Stimulated activated CD4-positive, alpha-beta T cell treated with anti-CD3 and anti-CD28 coated beads, Interleukin-4, amount 100 ng/mL, for 1 hour (primary cell): ENCODE data around the gene MYRIP.

Experiments used
- DNase-seq: peaks from one replicate; pipeline ENCODE4 v3.0.0-alpha.2; 2020

Gene MYRIP

GRCh38 chr3:40299130-40299720 is 489.8 kb downstream of the MYRIP start:
- no peak for DNase-seq

- DNase-seq, result no peak
These were observed 490.4 kb downstream of the MYRIP start for GRCh38 chr3:40299721-40300335.

- DNase-seq, result no peak
These were observed 493.4 kb downstream of the MYRIP start for GRCh38 chr3:40302784-40303183.

GRCh38 chr3:40304352-40304751 is 494.9 kb downstream of the MYRIP start:
- no peak for DNase-seq

- DNase-seq, result no peak
These were observed 496.9 kb downstream of the MYRIP start for GRCh38 chr3:40306336-40306735.

- DNase-seq, result no peak
These were observed 497.8 kb downstream of the MYRIP start for GRCh38 chr3:40307176-40307575.

GRCh38 chr3:40308725-40309417 is 499.5 kb downstream of the MYRIP start:
- peak; percentile 5 for DNase-seq

GRCh38 chr3:40309418-40309924 is 500.1 kb downstream of the MYRIP start, which contains the start of gene EIF1B:
EIF1B (plus strand) TSS chr3:40309707; CDS start chr3:40309942, 235 bp downstream.
- peak; percentile 99 for DNase-seq
